PC-3 (cell line): ENCODE data around the gene CA6. TPM values are rescaled to one million over a fixed set of nuclear protein-coding genes. Genes with fewer than 3 reads are reported as not detected.

Experiments
- ATAC-seq: fragments of 200-7000 bp; cut with Tn5 transposase; 2 replicates; pipeline ENCODE4 v1.9.1; 2020; ENCODE audit warnings: mild to moderate bottlenecking, moderate library complexity
- BruUV-seq: library from RNA; stranded (reverse); fragments of 400-500 nt; replicated peaks from 2 replicates; lab custom pipeline; 2021; lab: Mats Ljungman, UMichigan
- CTCF ChIA-PET: fragments of 300-600 bp; sonication (Branson Sonifier 250); formaldehyde crosslinking; loops from one replicate; lab custom pipeline; 2022; ENCODE audit warnings: antibody characterized with exemption; lab: Charles Lee
- POLR2A ChIA-PET: fragments of 300-600 bp; sonication (Branson Sonifier 250); formaldehyde crosslinking; loops from one replicate; lab custom pipeline; 2022; ENCODE audit warnings: antibody characterized with exemption; ENCODE audit not compliant: unreplicated experiment; lab: Charles Lee
- DNase-seq: peaks from one replicate; pipeline ENCODE4 v3.0.0-alpha.2; 2015
- H2AFZ ChIP-seq: fragments of 300-600 bp; sonication (generic); 2 replicates; pipeline ENCODE4 v1.6.0; 2016; ENCODE audit warnings: antibody characterized with exemption, low read length
- H3F3A ChIP-seq: fragments of 300-600 bp; sonication (generic); one replicate; pipeline ENCODE4 v1.6.0; 2017; ENCODE audit warnings: antibody characterized with exemption, low read length, control low read depth, mild to moderate bottlenecking; ENCODE audit not compliant: unreplicated experiment
- H3K27ac ChIP-seq: fragments of 300-600 bp; sonication (generic); 2 replicates; pipeline ENCODE4 v1.5.1; 2016; ENCODE audit warnings: mild to moderate bottlenecking, low read length
- H3K27me3 ChIP-seq: fragments of 300-600 bp; sonication (generic); 2 replicates; pipeline ENCODE4 v1.6.1; 2016; ENCODE audit warnings: low read length, mixed read lengths
- H3K36me3 ChIP-seq: fragments of 300-600 bp; sonication (generic); 2 replicates; pipeline ENCODE4 v1.6.1; 2016; ENCODE audit warnings: low read depth, mixed run types, low read length, mixed read lengths
- H3K4me1 ChIP-seq: fragments of 300-600 bp; sonication (generic); 2 replicates; pipeline ENCODE4 v1.5.1; 2016; ENCODE audit warnings: low read length; ENCODE audit not compliant: insufficient read depth
- H3K4me2 ChIP-seq: fragments of 300-600 bp; sonication (generic); 2 replicates; pipeline ENCODE4 v1.6.0; 2016; ENCODE audit warnings: low read length
- H3K4me3 ChIP-seq: fragments of 300-600 bp; sonication (generic); 2 replicates; pipeline ENCODE4 v1.5.1; 2016; ENCODE audit warnings: mild to moderate bottlenecking, low read length, mixed read lengths
- H3K79me2 ChIP-seq: fragments of 300-600 bp; sonication (generic); 2 replicates; pipeline ENCODE4 v1.6.1; 2017; ENCODE audit warnings: low read length, mixed read lengths
- H3K9ac ChIP-seq: fragments of 300-600 bp; sonication (generic); 2 replicates; pipeline ENCODE4 v1.6.0; 2016; ENCODE audit warnings: mild to moderate bottlenecking, low read length
- H3K9me2 ChIP-seq: fragments of 300-600 bp; sonication (generic); replicated peaks from 2 replicates; pipeline ENCODE4 v1.6.1; 2016; ENCODE audit warnings: mixed run types, low read length, mixed read lengths
- H3K9me3 ChIP-seq: fragments of 300-600 bp; sonication (generic); 2 replicates; pipeline ENCODE4 v1.6.1; 2016; ENCODE audit warnings: low read length, mixed read lengths
- H4K20me1 ChIP-seq: fragments of 300-600 bp; sonication (generic); 2 replicates; pipeline ENCODE4 v1.6.1; 2016; ENCODE audit warnings: low read length, mixed read lengths
- CTCF ChIP-seq: fragments of 300-600 bp; sonication (generic); conservative IDR thresholded peaks from 2 replicates; pipeline ENCODE4 v1.5.1; 2017; ENCODE audit warnings: antibody characterized with exemption, low read depth, mild to moderate bottlenecking, low read length
- EZH2 ChIP-seq: fragments of 300-600 bp; sonication (generic); IDR thresholded peaks from one replicate; pipeline ENCODE4 v1.6.1; 2017; ENCODE audit warnings: antibody characterized with exemption, mild to moderate bottlenecking, low read length; ENCODE audit not compliant: unreplicated experiment
- EZH2phosphoT487 ChIP-seq: fragments of 300-600 bp; sonication (generic); IDR thresholded peaks from 2 replicates; pipeline ENCODE4 v1.6.1; 2018; ENCODE audit warnings: mild to moderate bottlenecking, antibody characterized with exemption, low read length, borderline replicate concordance
- intact Hi-C: fragments of 100-400 bp; cut with micrococcal nuclease; formaldehyde crosslinking; loops from 2 replicates; pipeline ENCODE4 v1.9.0; 2023
- total RNA-seq: library from RNA; depleted of rRNA; stranded (reverse); fragments of >200 nt; gene quantifications from 2 replicates; pipeline ENCODE4 v1.2.3, GENCODE V29; 2014

Gene CA6
- total RNA-seq, 1 experiment from 2014 or later: 0.18 TPM

DNA sequence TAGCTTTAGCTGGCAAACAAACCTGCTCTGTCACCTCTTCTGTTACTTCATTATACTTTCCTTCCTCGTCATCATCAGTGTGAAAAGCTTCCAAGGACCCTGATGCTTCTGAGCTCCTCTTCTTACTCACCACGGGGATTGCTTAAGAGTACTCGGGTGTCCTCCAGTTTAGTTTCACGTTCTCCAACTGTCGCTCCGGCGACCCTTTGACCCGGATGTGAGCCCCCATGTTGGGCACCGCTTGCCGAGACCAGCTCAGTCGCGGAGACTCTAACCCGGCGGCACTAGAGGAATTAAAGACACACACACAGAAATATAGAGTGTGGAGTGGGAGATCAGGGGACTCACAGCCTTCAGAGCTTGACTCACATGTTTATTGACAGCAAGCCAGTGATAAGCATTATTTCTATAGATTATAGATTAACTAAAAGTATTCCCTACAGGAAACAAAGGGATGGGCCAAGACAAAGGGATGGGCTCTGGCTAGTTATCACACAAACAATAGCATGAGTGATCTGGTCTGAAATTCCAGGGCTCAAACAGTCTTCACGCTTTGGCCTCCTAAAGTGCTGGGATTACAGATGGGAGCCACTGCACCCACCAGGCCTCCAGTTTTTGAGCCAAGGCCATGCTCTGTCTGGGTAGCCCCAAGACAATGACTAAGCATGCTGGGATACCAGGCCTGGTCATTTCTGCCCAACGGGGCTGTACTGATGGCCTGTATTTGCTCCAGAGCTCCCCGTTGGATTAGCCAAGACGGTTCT, 37.1 kb upstream of the CA6 start:
- H4K20me1 ChIP-seq: no peaks in the 10 kb centered on the region
- H3K4me1 ChIP-seq: peaks cover 18% of the 10 kb centered on the region
- intact Hi-C loops: no loop called here
- H3F3A ChIP-seq: no peaks in the 10 kb centered on the region
- H3K4me2 ChIP-seq: no peak overlapping the region
- H3K4me3 ChIP-seq: no peak overlapping the region
- H3K9ac ChIP-seq: no peak overlapping the region
- H3K9me3 ChIP-seq: no peaks in the 10 kb centered on the region
- no peak for ATAC-seq
- no TSS peak for BruUV-seq
- H3K79me2 ChIP-seq: no peaks in the 10 kb centered on the region
- no peak for DNase-seq
- H3K27me3 ChIP-seq: no peaks in the 10 kb centered on the region
- POLR2A ChIA-PET: interaction anchor here (0.6 kb wide), 2 partner anchors 10 to 35 kb away, joined by 3 read pairs; no protein-coding TSS in a partner anchor
- H3K36me3 ChIP-seq: no peaks in the 10 kb centered on the region
- no peak for TF ChIP-seq EZH2
- TF ChIP-seq CTCF: no peak
- TF ChIP-seq EZH2phosphoT487: no peak
- CTCF ChIA-PET: interaction anchor here (0.5 kb wide), 1 partner anchor 62 kb away, joined by 3 read pairs; no protein-coding TSS in a partner anchor
- no peak overlapping the region for H3K27ac ChIP-seq
- no peaks in the 10 kb centered on the region for H3K9me2 ChIP-seq
- no peak overlapping the region for H2AFZ ChIP-seq

- Histone ChIP-seq H3K9me2 (no peaks in the 10 kb centered on the region), H3K4me1 (peaks cover 6% of the 10 kb centered on the region), H3K27me3 (no peaks in the 10 kb centered on the region), H3K9ac (no peak overlapping the region), H3K27ac (no peak overlapping the region), H3K36me3 (no peaks in the 10 kb centered on the region), H3F3A (no peaks in the 10 kb centered on the region), H3K9me3 (no peaks in the 10 kb centered on the region), H3K4me3 (no peak overlapping the region), H2AFZ (no peak overlapping the region), H4K20me1 (no peaks in the 10 kb centered on the region), H3K79me2 (no peaks in the 10 kb centered on the region), H3K4me2 (no peak overlapping the region)
- POLR2A ChIA-PET: no interaction called here
- TF ChIP-seq EZH2phosphoT487 (no peak), CTCF (no peak), EZH2 (no peak)
- no TSS peak for BruUV-seq
- DNase-seq: no peak
- CTCF ChIA-PET: no interaction called here
- no peak for ATAC-seq
- intact Hi-C loops: no loop called here
These were observed 35.3 kb upstream of the CA6 start for GRCh38 chr1:8910331-8910730.

GRCh38 chr1:8910914-8911313, 34.8 kb upstream of the CA6 start:
- CTCF ChIA-PET: no interaction called here
- POLR2A ChIA-PET: no interaction called here
- no peak for TF ChIP-seq EZH2
- no peak for TF ChIP-seq EZH2phosphoT487
- TF ChIP-seq CTCF: no peak
- BruUV-seq: no TSS peak
- Histone ChIP-seq H3K4me3 (no peak overlapping the region), H3K9ac (no peak overlapping the region), H3F3A (no peaks in the 10 kb centered on the region), H3K27ac (no peak overlapping the region), H3K36me3 (no peaks in the 10 kb centered on the region), H3K9me3 (no peaks in the 10 kb centered on the region), H3K79me2 (no peaks in the 10 kb centered on the region), H4K20me1 (no peaks in the 10 kb centered on the region), H3K9me2 (no peaks in the 10 kb centered on the region), H3K4me2 (no peak overlapping the region), H3K27me3 (no peaks in the 10 kb centered on the region), H3K4me1 (peaks cover 2% of the 10 kb centered on the region), H2AFZ (no peak overlapping the region)
- DNase-seq: no peak
- intact Hi-C loops: no loop called here
- ATAC-seq: no peak; the same call in 1 of the 2 replicates
